Measurements from ENCODE around the gene OR9A4.

- TF ChIP-seq POLR2A (IDR thresholded peaks at IDR 0.05) (no peak), CTCF (IDR thresholded peaks at IDR 0.05) (no peak)
These were observed 38.1 kb downstream of the OR9A4 start for GRCh38 chr7:141954334-141954733.

Data from right lobe of liver (tissue), 4 donors.